Suppressor macrophage treated with lipopolysaccharide for 4 hours (primary cell): ENCODE results near the gene C6orf136.
A peak's percentile ranks its signal among the peaks of the same experiment; 100 is the strongest.
"Not testable (repeated sequence)": the region's sequence is repeated elsewhere in the genome, so short reads cannot be mapped to it uniquely, and the experiment has no call there.

Experiments
- DNase-seq: peaks from one replicate; pipeline ENCODE4 v3.0.0-alpha.2; 2020

The C6orf136 gene

GRCh38 chr6:30615958-30616810, 30.7 kb upstream of the C6orf136 start:
- DNase-seq, result peak; percentile 51

GRCh38 chr6:30616811-30617564, 29.9 kb upstream of the C6orf136 start, which contains the start of gene PPP1R10:
Gene PPP1R10 (minus strand): TSS chr6:30617243. CDS start chr6:30609944, 7,299 bp downstream.
- peak; percentile 100 for DNase-seq

GRCh38 chr6:30617565-30618269, 29.2 kb upstream of the C6orf136 start, which contains the start of gene MRPS18B:
Gene MRPS18B (plus strand): TSS chr6:30617840. CDS start chr6:30617866, 26 bp downstream.
- peak; percentile 98 for DNase-seq

- no peak for DNase-seq
Measured at GRCh38 chr6:30618270-30618797, 28.6 kb upstream of the C6orf136 start.

GRCh38 chr6:30619561-30619960, 27.4 kb upstream of the C6orf136 start:
- DNase-seq, result no peak

GRCh38 chr6:30625511-30625910, 21.4 kb upstream of the C6orf136 start:
- DNase-seq, result no peak

- DNase-seq, result peak; percentile 87
Measured at GRCh38 chr6:30626484-30627366, 20.2 kb upstream of the C6orf136 start, which contains the start of gene ATAT1. Gene ATAT1 (plus strand): TSS chr6:30626874.

- no peak for DNase-seq
Measured at GRCh38 chr6:30635834-30636233, 11.1 kb upstream of the C6orf136 start.

- no peak for DNase-seq
Measured at GRCh38 chr6:30640481-30640880, 6.5 kb upstream of the C6orf136 start.

GRCh38 chr6:30641048-30641447, 5.9 kb upstream of the C6orf136 start:
- DNase-seq, result no peak

- DNase-seq, result no peak
Measured at GRCh38 chr6:30643656-30644055, 3.3 kb upstream of the C6orf136 start.

GRCh38 chr6:30644769-30645168, 2.2 kb upstream of the C6orf136 start:
- DNase-seq, result no peak

GRCh38 chr6:30645989-30646388, 944 bp upstream of the C6orf136 start:
- DNase-seq, result no peak

- DNase-seq, result peak; percentile 76
Measured at GRCh38 chr6:30647242-30648116, 546 bp downstream of the C6orf136 start.

- no peak for DNase-seq
Measured at GRCh38 chr6:30651143-30651542, 4.2 kb downstream of the C6orf136 start.

- DNase-seq, result no peak
Measured at GRCh38 chr6:30654798-30655742, 8.1 kb downstream of the C6orf136 start.

- DNase-seq, result no peak
Measured at GRCh38 chr6:30655743-30656094, 8.8 kb downstream of the C6orf136 start.

- DNase-seq, result peak; percentile 42
Measured at GRCh38 chr6:30656513-30656912, 9.6 kb downstream of the C6orf136 start.

GRCh38 chr6:30657454-30657853, 10.5 kb downstream of the C6orf136 start:
- no peak for DNase-seq

GRCh38 chr6:30657922-30658321, 11.0 kb downstream of the C6orf136 start:
- not testable (repeated sequence) for DNase-seq
